ENCODE results near the gene IHH.

DNA sequence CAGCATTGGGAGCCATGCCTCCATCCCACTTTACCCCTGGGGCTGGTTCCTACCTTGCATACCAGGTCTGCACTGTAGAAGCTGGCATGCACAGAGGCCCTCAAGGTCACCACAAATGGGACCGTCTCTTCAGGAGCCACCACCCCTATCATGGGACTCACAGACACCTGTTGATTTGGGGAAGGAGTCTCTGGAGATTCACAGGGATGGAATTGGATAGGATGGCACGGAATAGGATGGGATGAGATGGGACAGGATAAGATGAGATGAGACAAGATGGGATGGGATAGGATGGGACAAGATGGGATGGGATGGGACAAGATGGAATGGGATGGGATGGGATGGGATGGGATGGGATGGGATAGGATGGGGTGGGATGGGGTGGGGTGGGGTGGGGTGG lies 51.4 kb downstream of the IHH start:
- TF ChIP-seq POLR2A (IDR thresholded peaks at IDR 0.05; ENCODE audit: low read length) (no peak), GATA1 (IDR thresholded peaks at IDR 0.05; ENCODE audit: low read depth, low read length) (no peak)
